Sigmoid colon (tissue), 7 donors: ENCODE results near the gene CCDC190. TPM values are rescaled to one million over a fixed set of nuclear protein-coding genes. Genes with fewer than 3 reads are reported as not detected.

Experiments
- DNase-seq: peaks from one replicate; pipeline ENCODE4 v3.0.0-alpha.2; 2019
- H3K27ac ChIP-seq, 4 donors: fragments of 200-600 bp; sonication (generic); one replicate each; pipeline ENCODE4 v1.5.1; 2016 to 2019; ENCODE audit warnings: mild to moderate bottlenecking in 1 of 4
- H3K27me3 ChIP-seq, 3 donors: fragments of 200-600 bp; sonication (generic); one replicate each; pipeline ENCODE4 v1.5.1; 2019; ENCODE audit warnings: mild to moderate bottlenecking in 1 of 3
- H3K36me3 ChIP-seq, 4 donors: fragments of 200-600 bp; sonication (generic); one replicate each; pipeline ENCODE4 v1.5.1; 2016 to 2019
- H3K4me1 ChIP-seq, 4 donors: fragments of 200-600 bp; sonication (generic); one replicate each; pipeline ENCODE4 v1.5.1; 2017 to 2019
- H3K4me3 ChIP-seq, 4 donors: fragments of 200-600 bp; sonication (generic); one replicate each; pipeline ENCODE4 v1.5.1; 2017 to 2019; ENCODE audit warnings: mild to moderate bottlenecking in 2 of 4, moderate library complexity in 1 of 4
- H3K9me3 ChIP-seq, 4 donors: fragments of 200-600 bp in 3 of 4; sonication (generic) in 3 of 4; one replicate each; pipeline versions ENCODE4 v1.5.1 to v1.6.1; 2013 to 2019
- EP300 ChIP-seq, 4 donors: sonication (generic); formaldehyde crosslinking; IDR thresholded peaks; one replicate each; pipeline ENCODE4 v1.6.1; 2017; ENCODE audit warnings: antibody characterized with exemption in 4 of 4
- POLR2A ChIP-seq, 2 donors: fragments of 450-650 bp; IDR thresholded peaks; one replicate each; pipeline ENCODE4 v1.6.1; 2016; ENCODE audit warnings: antibody characterized with exemption in 2 of 2, mild to moderate bottlenecking in 2 of 2, moderate library complexity in 2 of 2
- POLR2AphosphoS5 ChIP-seq, 4 donors: sonication (generic); formaldehyde crosslinking; IDR thresholded peaks; one replicate each; pipeline ENCODE4 v1.6.1; 2017; ENCODE audit warnings: antibody characterized with exemption in 4 of 4
- WGBS, 2 donors: extraction: QIAGEN DNeasy Blood & Tissue Kit; methylation state at CpG; one replicate each; pipeline ENCODE4 v1.1.7; 2013; 5-methylcytosine and 5-hydroxymethylcytosine counted together
- intact Hi-C: fragments of 100-400 bp; cut with DNase I; formaldehyde crosslinking; loops from one replicate; pipeline ENCODE4 v1.15.1; 2023
- polyA plus RNA-seq, 3 donors: library from polyadenylated mRNA; stranded (reverse); fragments of 200-250 nt; gene quantifications; one replicate each; pipeline ENCODE4 v1.2.3, GENCODE V29; 2013
- total RNA-seq, 4 donors: library from RNA; depleted of rRNA; stranded (reverse); fragments of >200 nt; gene quantifications; one replicate each; pipeline ENCODE4 v1.1.0, GENCODE V29; 2016
- TF ChIP-seq, protein P1 (sequence below), 4 experiments: fragments of 450-650 bp in 3 of 4; fragments of 200-600 bp in 1 of 4; IDR thresholded peaks; one replicate each; pipeline ENCODE4 v1.5.1; 2016 to 2019; ENCODE audit warnings: antibody characterized with exemption in 4 of 4, mild to moderate bottlenecking in 3 of 4, moderate library complexity in 2 of 4
- donor health status: healthy with polysubstance abuse.
- donor health status: Bipolar disorder and iron deficiency.
- donor health status: healthy.

The CCDC190 gene
- total and polyA plus RNA-seq, 7 donors: not detected

DNA sequence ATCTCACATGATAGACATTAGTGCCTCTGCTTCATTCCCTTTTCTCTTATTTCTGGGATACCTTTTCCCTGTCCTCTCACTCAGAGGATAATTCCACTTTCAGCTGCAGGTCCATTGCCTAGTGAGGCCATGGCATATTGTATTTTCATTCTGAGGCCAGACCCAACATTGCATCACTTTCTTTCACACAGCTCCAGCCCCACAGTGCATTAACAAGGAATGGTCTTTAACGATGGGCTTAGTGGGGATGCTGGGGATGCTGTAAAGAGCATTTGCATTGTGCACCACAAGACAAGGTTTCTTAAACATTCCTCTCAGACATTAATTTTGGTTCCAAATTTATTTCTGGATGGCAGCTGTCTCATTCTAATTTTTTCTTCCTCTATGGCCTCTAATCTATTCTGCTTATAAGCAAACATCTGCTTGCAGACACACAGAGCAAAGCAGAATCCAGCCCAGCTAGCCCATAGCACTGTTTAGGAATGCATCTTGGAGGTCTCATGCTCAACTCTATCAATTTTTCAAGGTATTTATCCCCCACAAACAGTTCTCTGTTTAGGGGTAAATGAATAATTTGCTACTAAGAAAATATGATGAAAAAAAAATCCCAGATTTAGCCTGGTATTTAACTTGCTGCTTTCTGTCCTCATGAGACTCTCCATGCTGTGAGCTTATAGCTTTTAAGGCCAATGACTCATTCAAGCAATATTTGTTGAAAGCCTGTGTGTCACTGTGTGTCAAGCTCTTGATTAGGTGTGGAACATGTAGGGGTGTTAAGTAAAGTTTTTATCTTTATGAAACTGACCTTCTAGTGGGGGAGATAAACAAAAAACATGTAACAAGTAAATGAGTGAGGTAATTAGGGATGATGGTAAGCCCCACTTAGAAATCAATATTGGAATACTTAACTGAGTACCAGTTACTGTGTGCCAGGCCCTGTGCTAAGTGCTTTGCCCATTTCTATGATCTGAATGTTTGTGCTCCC is 44.5 kb upstream of the CCDC190 start:
- TF ChIP-seq EP300 (IDR thresholded peaks at IDR 0.05) (no peak), POLR2AphosphoS5 (IDR thresholded peaks at IDR 0.05) (no peak), POLR2A (IDR thresholded peaks at IDR 0.05) (no peak)
- TF ChIP-seq, protein P1, sequence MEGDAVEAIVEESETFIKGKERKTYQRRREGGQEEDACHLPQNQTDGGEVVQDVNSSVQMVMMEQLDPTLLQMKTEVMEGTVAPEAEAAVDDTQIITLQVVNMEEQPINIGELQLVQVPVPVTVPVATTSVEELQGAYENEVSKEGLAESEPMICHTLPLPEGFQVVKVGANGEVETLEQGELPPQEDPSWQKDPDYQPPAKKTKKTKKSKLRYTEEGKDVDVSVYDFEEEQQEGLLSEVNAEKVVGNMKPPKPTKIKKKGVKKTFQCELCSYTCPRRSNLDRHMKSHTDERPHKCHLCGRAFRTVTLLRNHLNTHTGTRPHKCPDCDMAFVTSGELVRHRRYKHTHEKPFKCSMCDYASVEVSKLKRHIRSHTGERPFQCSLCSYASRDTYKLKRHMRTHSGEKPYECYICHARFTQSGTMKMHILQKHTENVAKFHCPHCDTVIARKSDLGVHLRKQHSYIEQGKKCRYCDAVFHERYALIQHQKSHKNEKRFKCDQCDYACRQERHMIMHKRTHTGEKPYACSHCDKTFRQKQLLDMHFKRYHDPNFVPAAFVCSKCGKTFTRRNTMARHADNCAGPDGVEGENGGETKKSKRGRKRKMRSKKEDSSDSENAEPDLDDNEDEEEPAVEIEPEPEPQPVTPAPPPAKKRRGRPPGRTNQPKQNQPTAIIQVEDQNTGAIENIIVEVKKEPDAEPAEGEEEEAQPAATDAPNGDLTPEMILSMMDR (IDR thresholded peaks at IDR 0.05): no peak

DNA sequence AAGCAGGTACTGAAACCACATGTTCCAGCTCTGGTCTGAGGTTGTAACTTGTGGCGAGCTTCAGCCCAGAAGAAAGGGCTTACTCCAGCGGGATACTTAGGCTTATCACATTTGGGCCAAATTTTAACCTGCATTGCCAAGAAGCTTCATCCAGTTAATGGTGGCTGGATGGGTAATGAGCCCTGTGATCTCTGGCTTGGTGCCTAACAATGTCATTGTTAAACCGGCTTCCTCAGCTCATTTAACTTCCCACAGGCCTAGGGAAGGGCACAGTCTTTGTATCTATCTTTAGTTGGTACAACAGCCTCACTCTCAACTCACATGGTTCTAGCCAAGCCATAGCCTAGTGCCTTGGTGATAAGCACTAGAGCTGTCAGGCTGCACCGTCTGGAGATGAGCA is 43.6 kb upstream of the CCDC190 start:
- Histone ChIP-seq H3K27me3 (no peaks in the 10 kb centered on the region), H3K4me3 (no peak overlapping the region), H3K4me1 (no peaks in the 10 kb centered on the region), H3K9me3 (no peaks in the 10 kb centered on the region), H3K27ac (no peak overlapping the region), H3K36me3 (no peaks in the 10 kb centered on the region)
- DNase-seq: no peak
- TF ChIP-seq POLR2A (IDR thresholded peaks at IDR 0.05) (no peak), EP300 (IDR thresholded peaks at IDR 0.05) (no peak), POLR2AphosphoS5 (IDR thresholded peaks at IDR 0.05) (no peak)
- TF ChIP-seq, protein P1 (IDR thresholded peaks at IDR 0.05): no peak
- intact Hi-C loops: no loop called here
- 66 to 75% methylated on average over 4 of the region's 4 CpGs for WGBS, 2 donors

More for the DNA sequence above, 44.5 kb upstream of the CCDC190 start:
- DNase-seq: no peak
- Histone ChIP-seq H3K9me3 (no peaks in the 10 kb centered on the region), H3K4me1 (no peaks in the 10 kb centered on the region), H3K27ac (no peak overlapping the region), H3K27me3 (no peaks in the 10 kb centered on the region), H3K36me3 (no peaks in the 10 kb centered on the region), H3K4me3 (no peak overlapping the region)
- 51 to 52% methylated on average over 1 of the region's 1 CpG for WGBS, 2 donors
- intact Hi-C loops: no loop called here

DNA sequence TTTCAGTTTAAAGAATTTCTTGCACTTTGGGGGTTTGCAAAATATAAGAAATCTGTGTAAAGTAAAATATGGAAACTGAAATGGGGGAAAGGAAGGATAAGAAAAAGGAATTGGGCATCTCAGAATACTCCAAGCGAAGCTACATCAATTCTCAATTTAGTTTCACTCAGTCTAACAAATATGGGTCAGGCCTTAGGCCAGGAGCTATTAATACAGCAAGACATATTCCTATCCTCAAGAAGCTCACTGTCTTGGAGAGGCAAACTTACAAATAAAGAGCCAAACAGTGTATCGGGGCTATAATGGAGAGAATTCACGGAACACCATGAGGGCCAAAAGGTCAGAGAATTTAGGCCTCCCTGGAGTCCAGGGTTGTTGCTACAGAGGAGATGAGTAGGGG is 43.0 kb upstream of the CCDC190 start:
- intact Hi-C loops: no loop called here
- TF ChIP-seq EP300 (IDR thresholded peaks at IDR 0.05) (no peak), POLR2AphosphoS5 (IDR thresholded peaks at IDR 0.05) (no peak)
- TF ChIP-seq, protein P1 (IDR thresholded peaks at IDR 0.05): no peak
- no peak overlapping the region for H3K27ac ChIP-seq
- no peak overlapping the region for H3K4me3 ChIP-seq
- 93 to 96% methylated on average over 3 of the region's 3 CpGs for WGBS, 2 donors
- no peaks in the 10 kb centered on the region for H3K27me3 ChIP-seq
- no peaks in the 10 kb centered on the region for H3K4me1 ChIP-seq
- DNase-seq: no peak
- H3K9me3 ChIP-seq: no peaks in the 10 kb centered on the region
- no peaks in the 10 kb centered on the region for H3K36me3 ChIP-seq

DNA sequence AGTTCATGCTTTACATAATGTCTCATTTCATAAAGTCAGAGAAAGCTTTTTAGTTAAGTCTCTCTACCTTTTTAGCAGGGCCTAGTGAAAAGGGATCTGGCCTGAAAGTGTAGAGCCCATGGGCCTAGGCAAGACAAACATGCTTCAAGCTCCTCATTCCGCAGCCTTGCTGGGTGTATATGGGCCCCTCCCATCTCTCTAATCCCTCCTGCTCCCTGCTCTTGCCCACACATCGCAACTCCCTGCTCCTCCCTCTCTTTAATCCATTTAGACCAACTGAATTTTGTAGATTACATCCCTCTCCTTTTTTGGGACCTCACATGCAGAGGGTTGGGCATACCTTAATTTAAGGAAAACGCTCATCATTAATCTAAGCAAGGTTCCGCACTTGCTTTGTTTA is 42.3 kb upstream of the CCDC190 start:
- Histone ChIP-seq H3K9me3 (no peaks in the 10 kb centered on the region), H3K27ac (no peak overlapping the region), H3K27me3 (no peaks in the 10 kb centered on the region), H3K4me1 (no peaks in the 10 kb centered on the region), H3K36me3 (no peaks in the 10 kb centered on the region), H3K4me3 (no peak overlapping the region)
- WGBS, 2 donors: 68 to 89% methylated on average over 4 of the region's 4 CpGs
- DNase-seq: no peak
- TF ChIP-seq POLR2A (IDR thresholded peaks at IDR 0.05) (no peak), EP300 (IDR thresholded peaks at IDR 0.05) (no peak)
- TF ChIP-seq, protein P1 (IDR thresholded peaks at IDR 0.05): no peak
- intact Hi-C loops: no loop called here
